AG04450 (cell line): ENCODE measurements around the gene PLCH2. TPM values are rescaled to one million over a fixed set of nuclear protein-coding genes. Genes with fewer than 3 reads are reported as not detected.

Source experiments
- CTCF ChIA-PET: fragments of 300-600, 350-600 bp; formaldehyde crosslinking; extraction: SDS; loops from one replicate; lab custom pipeline; 2022; ENCODE audit warnings: antibody characterized with exemption, inconsistent platforms; lab: Charles Lee
- POLR2A ChIA-PET: fragments of 350-600 bp; formaldehyde crosslinking; extraction: SDS; loops from one replicate; lab custom pipeline; 2021; ENCODE audit warnings: antibody characterized with exemption, inconsistent platforms; lab: Yijun Ruan, JAX
- DNase-seq: peaks from one replicate; pipeline ENCODE4 v3.0.0-alpha.2; 2011; ENCODE audit warnings: low read depth, low spot score
- H3K27ac ChIP-seq: one replicate; pipeline ENCODE4 v1.5.1; 2012; ENCODE audit warnings: low read depth, low read length, control low read depth
- H3K27me3 ChIP-seq: one replicate; pipeline ENCODE4 v1.6.0; 2012; ENCODE audit warnings: low read length; ENCODE audit not compliant: control insufficient read depth, insufficient read depth
- H3K4me3 ChIP-seq: 2 replicates; pipeline ENCODE4 v1.5.1; 2011; ENCODE audit warnings: mild to moderate bottlenecking, low read depth, low read length, control low read depth
- H3K9me3 ChIP-seq: 2 replicates; pipeline ENCODE4 v1.5.1; 2012; ENCODE audit warnings: low read length; ENCODE audit not compliant: control insufficient read depth, insufficient read depth
- CTCF ChIP-seq: IDR thresholded peaks from 2 replicates; pipeline ENCODE4 v1.5.1; 2011; ENCODE audit warnings: low read depth, low read length, control low read depth, inconsistent platforms
- polyA plus RNA-seq: library from polyadenylated mRNA; depleted of rRNA; stranded (reverse); fragments of >200 nt; gene quantifications from 2 replicates; pipeline ENCODE4 v1.2.3, GENCODE V29; 2011

PLCH2 gene
- polyA plus RNA-seq, 1 experiment = 0.06 TPM

GRCh38 chr1:2503554-2504224, 27.6 kb downstream of the PLCH2 start:
- Histone ChIP-seq H3K4me3 (no peak overlapping the region), H3K27me3 (peaks cover 18% of the 10 kb centered on the region), H3K27ac (no peak overlapping the region), H3K9me3 (no peaks in the 10 kb centered on the region; the same call in 1 of the 2 replicates)
- TF ChIP-seq CTCF = no peak
- DNase-seq = no peak
- CTCF ChIA-PET = no interaction called here
- POLR2A ChIA-PET = no interaction called here

GRCh38 chr1:2504225-2504948, 28.3 kb downstream of the PLCH2 start:
- Histone ChIP-seq H3K27me3 (peaks cover 18% of the 10 kb centered on the region), H3K4me3 (no peak overlapping the region), H3K27ac (no peak overlapping the region), H3K9me3 (no peaks in the 10 kb centered on the region; the same call in 1 of the 2 replicates)
- POLR2A ChIA-PET = no interaction called here
- no peak for TF ChIP-seq CTCF
- CTCF ChIA-PET = no interaction called here
- DNase-seq = no peak

- no peak for DNase-seq
- POLR2A ChIA-PET = no interaction called here
- Histone ChIP-seq H3K4me3 (no peak overlapping the region), H3K27ac (no peak overlapping the region), H3K27me3 (peaks cover 18% of the 10 kb centered on the region), H3K9me3 (no peaks in the 10 kb centered on the region; the same call in 1 of the 2 replicates)
- TF ChIP-seq CTCF = no peak
- CTCF ChIA-PET = no interaction called here
Observed at GRCh38 chr1:2504949-2505272, 28.8 kb downstream of the PLCH2 start.

GRCh38 chr1:2505461-2505994, 29.4 kb downstream of the PLCH2 start:
- TF ChIP-seq CTCF = no peak
- ChIA-PET CTCF (no interaction called here), POLR2A (no interaction called here)
- Histone ChIP-seq H3K27ac (no peak overlapping the region), H3K9me3 (no peaks in the 10 kb centered on the region; the same call in 1 of the 2 replicates), H3K4me3 (no peak overlapping the region), H3K27me3 (peaks cover 18% of the 10 kb centered on the region)
- no peak for DNase-seq
